ENCODE data around the gene GIMAP8.
A peak's percentile ranks its signal among the peaks of the same experiment; 100 is the strongest.

Gene GIMAP8

GRCh38 chr7:150450491-150451001 is at the start of gene GIMAP8:
TSS of gene GIMAP8 (plus strand) at chr7:150450630. CDS start at chr7:150466699, 16,069 bp downstream.
- peak; percentile 45 for DNase-seq (ENCODE audit: low read depth)

GRCh38 chr7:150400788-150401423 is 49.5 kb upstream of the GIMAP8 start:
- no peak for DNase-seq (ENCODE audit: low read depth)

- DNase-seq (ENCODE audit: low read depth), result no peak
These were observed 49.0 kb upstream of the GIMAP8 start for GRCh38 chr7:150401424-150401790.

GRCh38 chr7:150401861-150402631 is 48.4 kb upstream of the GIMAP8 start:
- DNase-seq (ENCODE audit: low read depth), result no peak

- DNase-seq (ENCODE audit: low read depth), result no peak
These were observed 47.6 kb upstream of the GIMAP8 start for GRCh38 chr7:150402671-150403321.

GRCh38 chr7:150403376-150404171 is 46.9 kb upstream of the GIMAP8 start:
- no peak for DNase-seq (ENCODE audit: low read depth)

- no peak for DNase-seq (ENCODE audit: low read depth)
These were observed 46.1 kb upstream of the GIMAP8 start for GRCh38 chr7:150404172-150404804.

- peak; percentile 60 for DNase-seq (ENCODE audit: low read depth)
These were observed 45.4 kb upstream of the GIMAP8 start for GRCh38 chr7:150404805-150405583.

GRCh38 chr7:150405584-150406311 is 44.7 kb upstream of the GIMAP8 start:
- peak; percentile 11 for DNase-seq (ENCODE audit: low read depth)

- DNase-seq (ENCODE audit: low read depth), result no peak
These were observed 44.2 kb upstream of the GIMAP8 start for GRCh38 chr7:150406312-150406566.

- DNase-seq (ENCODE audit: low read depth), result no peak
These were observed 43.6 kb upstream of the GIMAP8 start for GRCh38 chr7:150406567-150407421.

- DNase-seq (ENCODE audit: low read depth), result no peak
These were observed 42.6 kb upstream of the GIMAP8 start for GRCh38 chr7:150407588-150408392.

- no peak for DNase-seq (ENCODE audit: low read depth)
These were observed 41.8 kb upstream of the GIMAP8 start for GRCh38 chr7:150408393-150409299.

GRCh38 chr7:150409300-150410030 is 41.0 kb upstream of the GIMAP8 start:
- DNase-seq (ENCODE audit: low read depth), result no peak

- no peak for DNase-seq (ENCODE audit: low read depth)
These were observed 40.3 kb upstream of the GIMAP8 start for GRCh38 chr7:150410131-150410530.

GRCh38 chr7:150410680-150411346 is 39.6 kb upstream of the GIMAP8 start:
- no peak for DNase-seq (ENCODE audit: low read depth)
